Measurements from ENCODE around the gene KCTD12.

KCTD12 gene

DNA sequence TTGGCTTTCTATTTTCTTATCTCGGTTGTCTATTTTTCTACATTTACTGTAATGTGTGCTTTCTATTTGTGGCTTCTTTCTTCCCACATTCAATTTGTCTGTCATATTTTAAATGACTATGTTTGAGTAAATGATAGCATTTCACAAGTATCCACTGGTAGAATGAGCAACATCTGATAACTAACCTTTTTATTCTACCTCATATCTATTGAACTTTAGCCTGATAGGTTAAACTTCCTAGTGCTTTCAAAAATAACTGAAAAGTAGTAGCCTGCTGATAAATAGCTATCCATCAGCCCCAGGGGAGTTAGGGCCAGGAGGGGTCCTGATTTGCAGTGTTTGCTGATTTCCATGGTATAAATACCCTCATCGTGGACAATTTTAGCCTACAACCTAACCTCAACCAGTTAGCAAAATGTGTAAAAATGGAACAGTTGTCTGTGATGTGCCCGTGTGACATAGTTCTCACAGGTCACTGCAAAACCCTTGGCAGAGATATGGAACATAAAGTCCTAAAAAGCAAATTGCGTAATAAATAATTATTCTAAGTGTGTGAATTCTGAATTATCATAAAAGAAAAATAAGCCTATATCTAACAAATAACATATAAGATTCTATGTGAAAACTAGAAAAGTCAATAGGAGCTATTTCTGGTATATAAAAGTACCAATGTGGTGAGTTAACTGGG, 32.1 kb downstream of the KCTD12 start:
- H3K9ac ChIP-seq (ENCODE audit: low read depth, low read length) = no peak overlapping the region
- no peaks in the 10 kb centered on the region for H3K4me1 ChIP-seq (ENCODE audit: insufficient read depth, low read length)
- no peak overlapping the region for H3K27ac ChIP-seq (ENCODE audit: low read depth, low read length)
- H3K4me3 ChIP-seq (ENCODE audit: low read length) = no peak overlapping the region
- H3K9me3 ChIP-seq (ENCODE audit: insufficient read depth, low read depth, low read length) = no peaks in the 10 kb centered on the region
- no peaks in the 10 kb centered on the region for H3K27me3 ChIP-seq (ENCODE audit: insufficient read depth, low read length)
- 80% methylated on average over 2 of the region's 4 CpGs for WGBS
- H3K36me3 ChIP-seq (ENCODE audit: insufficient read depth, low read length) = no peaks in the 10 kb centered on the region

DNA sequence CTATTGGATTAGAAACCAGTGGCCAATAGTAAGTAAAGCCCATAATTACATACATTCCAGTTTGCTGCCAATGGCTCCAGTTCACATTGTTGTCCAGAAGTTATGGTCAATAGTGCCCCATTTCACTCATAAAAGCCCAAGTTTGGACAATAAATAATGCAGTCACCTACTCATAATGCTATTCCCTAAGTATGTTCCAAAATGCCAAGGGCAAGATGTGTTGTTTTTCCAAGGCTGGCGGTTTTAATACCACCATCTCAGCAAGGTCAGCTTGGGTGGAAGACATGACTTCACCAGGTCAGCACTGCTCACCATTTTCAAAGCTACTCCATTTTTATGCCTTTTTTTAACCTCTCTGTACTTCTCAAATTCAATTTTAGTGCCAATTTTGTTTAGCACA, 32.7 kb downstream of the KCTD12 start:
- Histone ChIP-seq H3K4me1 (ENCODE audit: insufficient read depth, low read length) (no peaks in the 10 kb centered on the region), H3K27me3 (ENCODE audit: insufficient read depth, low read length) (no peaks in the 10 kb centered on the region), H3K9ac (ENCODE audit: low read depth, low read length) (no peak overlapping the region), H3K27ac (ENCODE audit: low read depth, low read length) (no peak overlapping the region), H3K4me3 (ENCODE audit: low read length) (no peak overlapping the region), H3K36me3 (ENCODE audit: insufficient read depth, low read length) (no peaks in the 10 kb centered on the region), H3K9me3 (ENCODE audit: insufficient read depth, low read depth, low read length) (no peaks in the 10 kb centered on the region)
- WGBS = 90% methylated on average over 1 of the region's 1 CpG

GRCh38 chr13:76852986-76853385, 33.2 kb downstream of the KCTD12 start:
- Histone ChIP-seq H3K4me3 (ENCODE audit: low read length) (no peak overlapping the region), H3K9me3 (ENCODE audit: insufficient read depth, low read depth, low read length) (no peaks in the 10 kb centered on the region), H3K27ac (ENCODE audit: low read depth, low read length) (no peak overlapping the region), H3K27me3 (ENCODE audit: insufficient read depth, low read length) (no peaks in the 10 kb centered on the region), H3K4me1 (ENCODE audit: insufficient read depth, low read length) (no peaks in the 10 kb centered on the region), H3K36me3 (ENCODE audit: insufficient read depth, low read length) (no peaks in the 10 kb centered on the region), H3K9ac (ENCODE audit: low read depth, low read length) (no peak overlapping the region)
- WGBS = 88% methylated on average over 2 of the region's 2 CpGs

- H3K36me3 ChIP-seq (ENCODE audit: insufficient read depth, low read length) = no peaks in the 10 kb centered on the region
- WGBS = 96% methylated on average over 3 of the region's 4 CpGs
- H3K4me1 ChIP-seq (ENCODE audit: insufficient read depth, low read length) = no peaks in the 10 kb centered on the region
- no peak overlapping the region for H3K4me3 ChIP-seq (ENCODE audit: low read length)
- no peaks in the 10 kb centered on the region for H3K27me3 ChIP-seq (ENCODE audit: insufficient read depth, low read length)
- H3K27ac ChIP-seq (ENCODE audit: low read depth, low read length) = no peak overlapping the region
- no peaks in the 10 kb centered on the region for H3K9me3 ChIP-seq (ENCODE audit: insufficient read depth, low read depth, low read length)
- no peak overlapping the region for H3K9ac ChIP-seq (ENCODE audit: low read depth, low read length)
Observed at GRCh38 chr13:76851961-76852360, 34.2 kb downstream of the KCTD12 start.

- Histone ChIP-seq H3K9me3 (ENCODE audit: insufficient read depth, low read depth, low read length) (no peaks in the 10 kb centered on the region), H3K4me1 (ENCODE audit: insufficient read depth, low read length) (no peaks in the 10 kb centered on the region), H3K27me3 (ENCODE audit: insufficient read depth, low read length) (no peaks in the 10 kb centered on the region), H3K9ac (ENCODE audit: low read depth, low read length) (no peak overlapping the region), H3K27ac (ENCODE audit: low read depth, low read length) (no peak overlapping the region), H3K36me3 (ENCODE audit: insufficient read depth, low read length) (no peaks in the 10 kb centered on the region), H3K4me3 (ENCODE audit: low read length) (no peak overlapping the region)
- WGBS = 92% methylated on average over 6 of the region's 6 CpGs
Observed at GRCh38 chr13:76849493-76849892, 36.7 kb downstream of the KCTD12 start.

DNA sequence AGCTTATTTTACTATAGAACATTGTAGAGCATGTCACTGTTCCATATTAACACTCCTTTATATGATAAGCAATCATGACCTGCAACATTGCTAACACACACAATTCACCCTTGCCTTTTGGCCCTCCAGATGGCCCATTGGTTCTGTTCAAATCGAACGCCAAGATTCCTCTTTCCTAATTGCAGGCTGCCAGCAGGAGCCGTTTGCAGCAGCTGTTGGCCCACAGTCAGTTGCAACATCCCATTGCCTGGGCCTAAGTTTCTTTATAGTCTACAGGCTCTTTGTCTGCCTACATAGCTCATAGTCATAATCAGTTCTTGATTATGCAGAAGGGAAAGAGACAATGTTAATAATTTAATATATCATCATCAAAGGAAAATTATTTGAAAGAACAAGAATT, 37.6 kb downstream of the KCTD12 start:
- Histone ChIP-seq H3K27ac (ENCODE audit: low read depth, low read length) (no peak overlapping the region), H3K36me3 (ENCODE audit: insufficient read depth, low read length) (no peaks in the 10 kb centered on the region)
- 92% methylated on average over 3 of the region's 3 CpGs for WGBS

DNA sequence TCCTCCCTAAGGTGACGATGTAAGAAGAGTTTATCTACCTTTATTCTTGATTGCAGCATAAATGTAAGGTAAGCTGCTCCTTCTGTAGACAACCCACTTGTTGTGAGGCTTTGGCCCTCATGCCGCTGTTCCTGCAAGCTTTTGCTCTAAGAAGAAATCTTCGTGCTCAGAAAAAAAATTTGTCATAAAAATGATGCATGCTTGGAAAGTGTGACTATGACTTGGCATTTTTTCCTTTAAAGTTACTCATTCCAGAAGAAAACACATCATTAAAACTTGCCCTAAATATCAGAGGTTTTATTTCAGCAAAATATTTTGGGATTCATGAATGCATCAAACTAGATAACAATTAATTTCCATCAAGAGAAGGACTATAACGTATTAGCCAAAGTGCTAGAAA, 39.8 kb downstream of the KCTD12 start:
- H3K27ac ChIP-seq (ENCODE audit: low read depth, low read length) = no peak overlapping the region
- no peak overlapping the region for H3K4me3 ChIP-seq (ENCODE audit: low read length)
- H3K36me3 ChIP-seq (ENCODE audit: insufficient read depth, low read length) = no peaks in the 10 kb centered on the region
- H3K9ac ChIP-seq (ENCODE audit: low read depth, low read length) = no peak overlapping the region
- H3K9me3 ChIP-seq (ENCODE audit: insufficient read depth, low read depth, low read length) = no peaks in the 10 kb centered on the region
- 98% methylated on average over 3 of the region's 4 CpGs for WGBS
- no peaks in the 10 kb centered on the region for H3K4me1 ChIP-seq (ENCODE audit: insufficient read depth, low read length)
- no peaks in the 10 kb centered on the region for H3K27me3 ChIP-seq (ENCODE audit: insufficient read depth, low read length)

More for the DNA sequence above, 37.6 kb downstream of the KCTD12 start:
- Histone ChIP-seq H3K4me3 (ENCODE audit: low read length) (no peak overlapping the region), H3K4me1 (ENCODE audit: insufficient read depth, low read length) (no peaks in the 10 kb centered on the region), H3K27me3 (ENCODE audit: insufficient read depth, low read length) (no peaks in the 10 kb centered on the region), H3K9me3 (ENCODE audit: insufficient read depth, low read depth, low read length) (no peaks in the 10 kb centered on the region), H3K9ac (ENCODE audit: low read depth, low read length) (no peak overlapping the region)

GRCh38 chr13:76845865-76846264, 40.3 kb downstream of the KCTD12 start:
- Histone ChIP-seq H3K9ac (ENCODE audit: low read depth, low read length) (no peak overlapping the region), H3K36me3 (ENCODE audit: insufficient read depth, low read length) (no peaks in the 10 kb centered on the region), H3K27me3 (ENCODE audit: insufficient read depth, low read length) (no peaks in the 10 kb centered on the region), H3K4me1 (ENCODE audit: insufficient read depth, low read length) (no peaks in the 10 kb centered on the region), H3K27ac (ENCODE audit: low read depth, low read length) (no peak overlapping the region), H3K4me3 (ENCODE audit: low read length) (no peak overlapping the region), H3K9me3 (ENCODE audit: insufficient read depth, low read depth, low read length) (no peaks in the 10 kb centered on the region)
- 67% methylated on average over 2 of the region's 2 CpGs for WGBS

DNA sequence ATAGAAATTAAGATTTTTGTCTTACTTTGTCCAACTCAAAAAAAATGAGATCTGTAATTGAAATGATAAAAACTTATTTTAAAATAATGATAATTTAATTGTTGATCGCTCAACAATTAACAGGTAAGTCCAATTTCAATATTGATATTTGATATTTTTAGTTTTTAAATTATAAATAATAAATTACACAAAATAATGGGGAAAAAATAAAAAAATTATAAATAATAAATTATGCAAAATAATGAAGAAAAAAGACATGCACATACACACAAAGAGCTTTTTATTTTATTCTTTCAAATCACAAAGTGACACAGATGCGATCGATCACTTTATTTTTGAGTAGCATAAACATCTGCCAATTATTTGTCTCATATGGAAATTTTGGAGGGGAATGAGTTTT, 40.8 kb downstream of the KCTD12 start:
- no peak overlapping the region for H3K4me3 ChIP-seq (ENCODE audit: low read length)
- WGBS = no CpG with 5 or more reads among the region's 3 CpGs
- H3K9me3 ChIP-seq (ENCODE audit: insufficient read depth, low read depth, low read length) = no peaks in the 10 kb centered on the region
- no peaks in the 10 kb centered on the region for H3K4me1 ChIP-seq (ENCODE audit: insufficient read depth, low read length)
- H3K9ac ChIP-seq (ENCODE audit: low read depth, low read length) = no peak overlapping the region
- H3K36me3 ChIP-seq (ENCODE audit: insufficient read depth, low read length) = no peaks in the 10 kb centered on the region
- no peak overlapping the region for H3K27ac ChIP-seq (ENCODE audit: low read depth, low read length)
- H3K27me3 ChIP-seq (ENCODE audit: insufficient read depth, low read length) = no peaks in the 10 kb centered on the region

DNA sequence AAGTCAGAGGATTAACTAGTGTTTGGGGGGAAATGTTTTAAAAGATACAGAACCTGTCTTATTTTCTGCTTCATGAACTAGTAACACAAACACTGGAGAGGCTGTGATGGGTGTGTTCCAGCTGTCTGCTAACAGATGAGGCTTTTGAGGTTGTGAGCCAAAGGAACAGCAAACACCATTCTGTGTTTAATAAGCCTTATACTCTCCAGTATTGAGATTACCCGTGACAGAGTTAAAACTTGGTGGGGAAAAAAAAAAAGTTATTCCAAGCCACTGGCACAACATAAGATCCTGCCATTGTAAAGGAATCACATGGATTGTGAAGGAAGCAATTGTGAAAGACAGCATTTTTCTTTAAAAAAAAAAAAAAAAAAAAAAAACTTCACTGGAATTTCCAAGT, 48.4 kb downstream of the KCTD12 start:
- no peaks in the 10 kb centered on the region for H3K36me3 ChIP-seq (ENCODE audit: insufficient read depth, low read length)
- H3K27ac ChIP-seq (ENCODE audit: low read depth, low read length) = no peak overlapping the region
- no CpG with 5 or more reads among the region's 1 CpG for WGBS
- H3K9ac ChIP-seq (ENCODE audit: low read depth, low read length) = no peak overlapping the region
- H3K9me3 ChIP-seq (ENCODE audit: insufficient read depth, low read depth, low read length) = no peaks in the 10 kb centered on the region
- no peak overlapping the region for H3K4me3 ChIP-seq (ENCODE audit: low read length)
- no peaks in the 10 kb centered on the region for H3K4me1 ChIP-seq (ENCODE audit: insufficient read depth, low read length)
- no peaks in the 10 kb centered on the region for H3K27me3 ChIP-seq (ENCODE audit: insufficient read depth, low read length)

- Histone ChIP-seq H3K4me1 (ENCODE audit: insufficient read depth, low read length) (no peaks in the 10 kb centered on the region), H3K9me3 (ENCODE audit: insufficient read depth, low read depth, low read length) (no peaks in the 10 kb centered on the region), H3K4me3 (ENCODE audit: low read length) (no peak overlapping the region), H3K27ac (ENCODE audit: low read depth, low read length) (no peak overlapping the region), H3K27me3 (ENCODE audit: insufficient read depth, low read length) (no peaks in the 10 kb centered on the region), H3K36me3 (ENCODE audit: insufficient read depth, low read length) (no peaks in the 10 kb centered on the region), H3K9ac (ENCODE audit: low read depth, low read length) (no peak overlapping the region)
- WGBS = 81% methylated on average over 1 of the region's 1 CpG
Observed at GRCh38 chr13:76836311-76836710, 49.9 kb downstream of the KCTD12 start.

DNA sequence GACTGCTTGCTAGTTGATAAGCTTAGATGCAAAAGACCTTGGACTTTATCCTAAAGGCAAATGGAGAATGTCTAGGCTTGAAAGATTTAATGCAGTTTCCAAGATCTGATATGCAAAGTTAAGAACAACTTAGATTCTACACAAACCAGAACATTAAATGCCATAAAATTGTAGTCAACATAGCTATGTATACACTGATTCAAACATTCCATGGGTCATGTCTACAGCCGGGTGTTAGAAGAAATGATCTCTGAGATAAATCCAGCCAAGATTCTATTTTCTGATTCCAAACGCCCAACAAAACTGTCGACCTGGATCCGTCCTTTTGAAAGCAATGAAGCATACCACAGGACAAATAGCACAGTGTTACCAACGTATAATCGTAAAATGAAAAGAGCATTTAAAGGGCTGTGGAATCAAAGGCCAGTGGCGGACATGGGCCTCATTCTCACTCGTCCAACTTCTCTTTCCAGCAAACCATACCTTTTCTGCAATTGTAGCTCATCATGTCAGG, 52.7 kb downstream of the KCTD12 start:
- H3K4me3 ChIP-seq (ENCODE audit: low read length) = no peak overlapping the region
- H3K27ac ChIP-seq (ENCODE audit: low read depth, low read length) = no peak overlapping the region
- no peak overlapping the region for H3K9ac ChIP-seq (ENCODE audit: low read depth, low read length)
- H3K9me3 ChIP-seq (ENCODE audit: insufficient read depth, low read depth, low read length) = no peaks in the 10 kb centered on the region
- H3K36me3 ChIP-seq (ENCODE audit: insufficient read depth, low read length) = no peaks in the 10 kb centered on the region
- H3K4me1 ChIP-seq (ENCODE audit: insufficient read depth, low read length) = no peaks in the 10 kb centered on the region
- no peaks in the 10 kb centered on the region for H3K27me3 ChIP-seq (ENCODE audit: insufficient read depth, low read length)
- WGBS = 94% methylated on average over 8 of the region's 8 CpGs

All from HUES64 (cell line).